GM23338 (cell line): ENCODE results near the gene PIP. TPM values are rescaled to one million over a fixed set of nuclear protein-coding genes. Genes with fewer than 3 reads are reported as not detected.

Experiments
- EZH2phosphoT487 ChIP-seq: fragments of 200-600 bp; sonication (generic); IDR thresholded peaks from one replicate; pipeline ENCODE4 v1.8.1; 2018; ENCODE audit warnings: antibody characterized with exemption; ENCODE audit not compliant: unreplicated experiment
- ZNF462 ChIP-seq: fragments of 250-450 bp; sonication (Bioruptor Pico); IDR thresholded peaks from 2 replicates; pipeline ENCODE4 v1.5.0; 2020; ENCODE audit warnings: mild to moderate bottlenecking, moderate library complexity
- polyA plus RNA-seq: library from polyadenylated mRNA; unstranded; fragments of >200 nt; fragmentation: Nextera tagmentation; extraction: Ambion mirVana; gene quantifications from 2 replicates; pipeline ENCODE4 v1.2.1, GENCODE V29; 2016
- total RNA-seq: library from RNA; depleted of rRNA; stranded (reverse); fragments of >200 nt; shearing (Covaris generic); gene quantifications from 2 replicates; pipeline ENCODE4 v1.2.3, GENCODE V29; 2014; rRNA removed

The PIP gene
- total and polyA plus RNA-seq, 2 experiments from 2014 or later: not detected

DNA sequence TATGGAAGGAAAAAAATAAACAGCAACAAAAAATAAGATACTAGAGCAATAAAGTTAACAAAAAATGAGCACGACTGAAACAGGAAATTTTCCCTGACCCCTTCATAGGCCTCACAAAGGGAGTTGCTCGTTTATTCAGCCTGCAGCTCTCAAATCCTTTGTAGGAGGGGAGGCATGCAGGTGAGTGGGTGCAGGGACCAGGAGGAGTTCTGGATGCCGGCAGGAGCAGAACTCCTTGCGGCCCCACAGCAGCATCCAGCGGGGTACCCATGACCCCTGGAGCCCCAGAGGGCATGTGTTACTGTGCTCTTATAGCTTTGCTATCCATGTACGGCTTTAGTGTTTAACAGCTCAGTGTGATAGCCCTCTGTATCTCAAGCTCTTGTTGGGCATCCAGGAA lies 57.1 kb downstream of the PIP start (continued):
- TF ChIP-seq ZNF462 (CRISPR knock-in tag) (no peak), EZH2phosphoT487 (no peak)

Other genes with a start within 250 kb of the PIP start
- 0.43 and 0.80 TPM in 2 replicates for gene TRPV6, start 246.3 kb upstream of the PIP start, total RNA-seq
- gene TRPV6, start 246.3 kb upstream of the PIP start, polyA plus RNA-seq: 0.08 and 0.17 TPM in 2 replicates
- gene TRPV5, start 198.3 kb upstream of the PIP start, total RNA-seq: not detected in 2 replicates
- gene TRPV5, start 198.3 kb upstream of the PIP start, polyA plus RNA-seq: not detected in 2 replicates
- gene LLCFC1, start 192.6 kb upstream of the PIP start, total RNA-seq: not detected in 2 replicates
- gene LLCFC1, start 192.6 kb upstream of the PIP start, polyA plus RNA-seq: not detected in 2 replicates
- 3.6 TPM in 1 of 2 replicates, not detected in the other for gene KEL, start 169.7 kb upstream of the PIP start, total RNA-seq
- 1.2 TPM in 2 replicates for gene KEL, start 169.7 kb upstream of the PIP start, polyA plus RNA-seq
- gene OR9A2, start 104.9 kb upstream of the PIP start, total RNA-seq: 2.6 TPM in 1 of 2 replicates, not detected in the other
- not detected in 2 replicates for gene OR9A2, start 104.9 kb upstream of the PIP start, polyA plus RNA-seq
- not detected in 2 replicates for gene OR6V1, start 79.7 kb upstream of the PIP start, total RNA-seq
- not detected in 2 replicates for gene OR6V1, start 79.7 kb upstream of the PIP start, polyA plus RNA-seq
- gene TAS2R39, start 51.3 kb downstream of the PIP start, total RNA-seq: 0.21 TPM in 1 of 2 replicates, not detected in the other
- not detected in 2 replicates for gene TAS2R39, start 51.3 kb downstream of the PIP start, polyA plus RNA-seq
- gene TAS2R40, start 90.0 kb downstream of the PIP start, total RNA-seq: not detected in 2 replicates
- gene TAS2R40, start 90.0 kb downstream of the PIP start, polyA plus RNA-seq: not detected in 2 replicates
- 26.4 and 27.3 TPM in 2 replicates for gene GSTK1, start 131.4 kb downstream of the PIP start, total RNA-seq
- 26.3 and 27.5 TPM in 2 replicates for gene GSTK1, start 131.4 kb downstream of the PIP start, polyA plus RNA-seq
- gene TMEM139, start 152.9 kb downstream of the PIP start, total RNA-seq: 2.3 and 3.6 TPM in 2 replicates
- 1.7 and 3.3 TPM in 2 replicates for gene TMEM139, start 152.9 kb downstream of the PIP start, polyA plus RNA-seq
- gene CASP2, start 156.3 kb downstream of the PIP start, total RNA-seq: 15.7 and 21.8 TPM in 2 replicates
- gene CASP2, start 156.3 kb downstream of the PIP start, polyA plus RNA-seq: 13.7 and 17.7 TPM in 2 replicates
- gene CLCN1, start 184.0 kb downstream of the PIP start, total RNA-seq: 0.23 and 0.38 TPM in 2 replicates
- 0.43 and 0.48 TPM in 2 replicates for gene CLCN1, start 184.0 kb downstream of the PIP start, polyA plus RNA-seq
- 28.8 and 30.2 TPM in 2 replicates for gene FAM131B, start 230.6 kb downstream of the PIP start, total RNA-seq
- gene FAM131B, start 230.6 kb downstream of the PIP start, polyA plus RNA-seq: 4.7 and 5.4 TPM in 2 replicates
- 132 and 141 TPM in 2 replicates for gene ZYX, start 249.3 kb downstream of the PIP start, total RNA-seq
- gene ZYX, start 249.3 kb downstream of the PIP start, polyA plus RNA-seq: 108 and 111 TPM in 2 replicates